GM18909 (cell line): ENCODE measurements around the gene WRAP53.
"Not testable (repeated sequence)": the region's sequence is repeated elsewhere in the genome, so short reads cannot be mapped to it uniquely, and the experiment has no call there.

Experiments used
- ATAC-seq: cut with Tn5 transposase; IDR thresholded peaks from one replicate; pipeline ENCODE4 v1.9.1; 2021; ENCODE audit warnings: mild to moderate bottlenecking; ENCODE audit not compliant: unreplicated experiment, poor library complexity

Gene WRAP53

DNA sequence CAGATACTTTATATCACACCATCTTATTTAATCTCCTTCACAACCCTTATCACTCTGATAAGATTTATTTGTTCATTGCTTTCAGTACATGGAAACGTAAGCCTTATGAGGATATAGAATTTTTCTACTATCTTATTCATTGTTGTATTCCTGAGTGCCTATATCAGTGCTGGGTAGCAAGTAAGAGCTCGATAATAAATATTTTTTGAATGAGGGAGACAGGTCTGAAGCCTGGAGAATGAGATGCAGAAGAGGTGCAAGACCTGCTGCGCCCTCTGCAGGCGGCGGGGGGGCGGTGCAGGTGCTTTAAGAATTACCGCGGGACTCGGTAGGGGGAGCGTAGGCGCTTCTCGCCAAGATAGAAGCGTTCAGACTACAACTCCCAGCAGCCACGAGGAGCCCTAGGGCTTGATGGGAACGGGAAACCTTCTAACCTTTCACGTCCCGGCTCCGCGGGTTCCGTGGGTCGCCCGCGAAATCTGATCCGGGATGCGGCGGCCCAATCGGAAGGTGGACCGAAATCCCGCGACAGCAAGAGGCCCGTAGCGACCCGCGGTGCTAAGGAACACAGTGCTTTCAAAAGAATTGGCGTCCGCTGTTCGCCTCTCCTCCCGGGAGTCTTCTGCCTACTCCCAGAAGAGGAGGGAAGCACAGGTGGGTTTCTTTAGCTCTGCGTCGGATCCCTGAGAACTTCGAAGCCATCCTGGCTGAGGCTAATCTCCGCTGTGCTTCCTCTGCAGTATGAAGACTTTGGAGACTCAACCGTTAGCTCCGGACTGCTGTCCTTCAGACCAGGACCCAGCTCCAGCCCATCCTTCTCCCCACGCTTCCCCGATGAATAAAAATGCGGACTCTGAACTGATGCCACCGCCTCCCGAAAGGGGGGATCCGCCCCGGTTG, at the start of gene WRAP53:
Gene WRAP53, plus strand, starts transcription at position 570 of the 900 bp plus-strand sequence. Its CDS starts 172 bp downstream, at position 742.
- ATAC-seq, result peak; percentile 74

DNA sequence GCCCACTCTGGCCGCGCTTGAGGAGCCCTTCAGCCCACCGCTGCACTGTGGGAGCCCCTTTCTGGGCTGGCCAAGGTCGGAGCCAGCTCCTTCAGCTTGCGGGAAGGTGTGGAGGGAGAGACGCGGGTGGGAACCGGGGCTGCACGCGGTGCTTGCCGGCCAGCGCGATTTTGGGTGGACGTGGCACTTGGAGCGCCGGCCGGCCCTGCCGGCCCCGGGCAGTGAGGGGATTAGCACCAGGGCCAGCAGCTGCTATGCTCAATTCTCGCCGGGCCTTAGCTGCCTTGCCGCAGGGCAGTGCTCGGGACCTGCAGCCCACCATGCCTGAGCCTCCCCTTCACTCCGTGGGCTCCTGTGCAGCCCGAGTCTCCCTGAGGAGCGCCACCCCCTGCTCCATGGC, 47.5 kb upstream of the WRAP53 start:
- no peak for ATAC-seq

DNA sequence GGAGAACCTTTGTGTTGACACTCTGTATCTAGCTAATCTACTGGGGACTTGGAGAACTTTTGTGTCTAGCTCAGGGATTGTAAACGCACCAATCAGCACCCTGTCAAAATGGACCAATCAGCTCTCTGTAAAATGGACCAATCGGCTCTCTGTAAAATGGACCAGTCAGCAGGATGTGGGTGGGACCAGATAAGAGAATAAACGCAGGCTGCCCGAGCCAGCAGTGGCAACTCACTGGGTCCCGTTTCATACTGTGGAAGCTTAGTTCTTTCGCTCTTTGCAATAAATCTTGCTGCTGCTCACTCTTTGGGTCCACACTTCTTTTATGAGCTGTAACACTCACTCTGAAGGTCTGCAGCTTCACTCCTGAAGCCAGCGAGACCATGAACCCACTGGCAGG, 46.6 kb upstream of the WRAP53 start:
- ATAC-seq, result not testable (repeated sequence)

- no peak for ATAC-seq
Measured at GRCh38 chr17:7644775-7645174, 43.5 kb upstream of the WRAP53 start.

GRCh38 chr17:7646457-7646856, 41.8 kb upstream of the WRAP53 start:
- ATAC-seq, result no peak

- no peak for ATAC-seq
Measured at GRCh38 chr17:7647018-7647417, 41.3 kb upstream of the WRAP53 start.

- no peak for ATAC-seq
Measured at GRCh38 chr17:7650509-7651096, 37.7 kb upstream of the WRAP53 start, which contains the start of gene ATP1B2. Gene ATP1B2, plus strand, starts transcription at chr17:7650926. Its CDS starts 593 bp downstream, at chr17:7651519.

- ATAC-seq, result no peak
Measured at GRCh38 chr17:7651097-7651664, 37.1 kb upstream of the WRAP53 start.

DNA sequence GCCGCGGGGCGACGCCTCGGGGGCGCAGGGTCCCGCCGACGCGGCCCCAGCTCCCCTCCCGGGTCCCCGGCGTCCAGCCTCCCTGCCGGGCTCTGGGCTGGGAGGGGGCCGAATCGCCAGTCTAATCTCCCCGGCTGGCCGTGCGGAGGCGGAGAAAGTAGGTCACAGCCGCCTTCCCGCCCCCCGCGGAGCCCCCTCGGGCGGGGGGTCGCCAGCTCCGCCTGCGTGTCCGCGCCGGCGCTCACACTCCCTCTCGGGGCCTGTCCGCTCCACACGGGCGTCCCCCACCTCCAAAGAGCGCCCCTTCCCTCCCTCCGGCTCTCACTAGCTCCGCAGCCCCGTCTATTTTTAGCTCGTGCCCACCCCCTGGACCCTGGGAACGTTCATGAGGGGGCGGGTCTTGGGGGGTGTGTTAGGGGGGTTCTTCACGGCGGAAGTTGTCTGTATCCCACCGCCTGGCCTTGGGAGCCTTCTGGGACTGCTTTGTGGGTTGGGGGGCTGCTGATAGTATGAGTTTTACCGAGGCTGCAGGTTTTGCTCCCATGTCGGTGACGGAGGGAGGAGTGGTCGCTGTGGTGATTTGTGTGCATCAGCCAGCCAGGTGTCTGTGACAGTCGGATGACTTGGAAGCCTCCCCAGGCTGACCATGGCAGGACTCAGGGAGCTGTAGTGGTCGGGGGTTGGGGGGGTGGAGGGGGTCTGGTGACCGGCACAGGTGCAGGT, 36.5 kb upstream of the WRAP53 start:
- ATAC-seq, result no peak

DNA sequence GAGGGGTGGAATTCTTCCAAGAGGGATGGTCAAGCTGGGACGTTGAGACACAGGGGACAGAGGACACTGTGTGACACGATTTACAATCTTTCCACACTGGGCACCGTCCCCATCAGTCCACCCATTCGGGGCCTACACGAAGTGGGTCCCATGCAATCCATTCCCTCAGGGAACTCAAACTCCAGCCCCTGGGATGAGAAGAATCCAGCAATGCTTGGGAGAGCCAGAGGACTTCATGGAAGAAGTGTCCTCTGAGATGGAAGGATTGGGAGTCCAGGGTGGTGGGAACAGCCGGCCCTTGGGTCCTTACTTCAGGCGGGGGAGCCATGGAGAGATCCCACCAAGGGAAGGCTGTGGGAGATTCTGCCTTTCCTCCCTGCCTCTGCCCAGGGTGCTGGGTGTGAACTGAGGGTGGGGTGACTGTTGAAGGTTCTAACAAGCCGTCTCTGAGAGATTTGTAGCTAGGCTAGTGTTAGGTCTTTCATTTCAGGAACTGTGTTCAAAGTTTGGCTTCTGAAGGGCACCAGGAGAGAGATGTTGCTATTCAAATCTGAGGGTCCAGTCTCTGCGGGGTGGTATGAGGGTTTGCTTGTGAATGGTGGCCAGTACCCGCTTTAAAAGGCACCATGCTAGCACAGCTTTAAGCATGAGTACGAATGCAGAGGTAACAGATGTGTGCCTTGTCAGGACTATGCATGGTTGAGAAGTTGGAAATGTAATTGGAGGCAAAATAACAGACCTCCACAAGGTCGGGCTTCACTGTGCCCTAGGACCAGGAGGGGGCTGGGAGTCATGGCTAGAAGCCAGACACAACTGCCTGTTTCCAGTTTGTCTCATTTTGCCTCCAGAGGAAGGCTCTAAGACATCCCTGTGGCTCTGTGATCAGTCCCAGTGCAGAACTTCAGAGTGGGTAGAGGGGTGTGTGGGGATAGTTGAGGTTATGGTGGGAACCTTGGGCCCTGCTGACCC, 35.6 kb upstream of the WRAP53 start:
- no peak for ATAC-seq

GRCh38 chr17:7654832-7655540, 33.3 kb upstream of the WRAP53 start:
- ATAC-seq, result no peak

- ATAC-seq, result no peak
Measured at GRCh38 chr17:7655541-7655840, 32.8 kb upstream of the WRAP53 start.

DNA sequence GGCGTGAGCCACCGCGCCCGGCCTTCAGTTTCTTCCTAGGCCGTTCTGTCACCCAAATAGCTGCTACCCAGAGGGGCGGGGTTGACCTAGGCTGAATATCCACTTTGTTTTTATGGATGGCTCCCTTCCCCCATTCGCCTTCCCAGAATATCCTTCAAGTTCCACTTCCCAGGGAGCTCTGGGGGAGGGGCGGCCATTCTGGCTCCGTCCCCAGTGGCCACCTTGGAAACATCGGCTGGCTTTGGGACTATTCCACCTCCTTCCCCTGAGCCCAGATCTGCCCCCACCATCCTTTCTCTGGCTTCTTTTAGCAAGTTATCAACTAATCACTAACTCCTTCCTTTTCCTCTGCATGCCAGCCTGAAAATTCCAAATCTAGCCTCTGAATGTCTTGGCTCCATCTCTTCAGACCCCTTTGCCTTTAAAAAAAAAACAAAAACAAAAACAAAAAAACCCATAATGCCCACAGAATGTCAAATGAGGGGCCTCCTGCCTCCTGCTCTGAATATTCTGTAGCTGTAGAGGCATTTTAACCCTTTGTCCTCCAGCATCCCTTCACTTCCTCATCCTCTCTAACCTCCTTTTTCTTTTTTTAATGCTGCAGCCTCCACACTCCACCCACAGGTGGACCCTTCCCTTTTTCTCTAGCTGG, 31.2 kb upstream of the WRAP53 start:
- ATAC-seq, result no peak

- ATAC-seq, result no peak
Measured at GRCh38 chr17:7667656-7668406, 20.4 kb upstream of the WRAP53 start.

DNA sequence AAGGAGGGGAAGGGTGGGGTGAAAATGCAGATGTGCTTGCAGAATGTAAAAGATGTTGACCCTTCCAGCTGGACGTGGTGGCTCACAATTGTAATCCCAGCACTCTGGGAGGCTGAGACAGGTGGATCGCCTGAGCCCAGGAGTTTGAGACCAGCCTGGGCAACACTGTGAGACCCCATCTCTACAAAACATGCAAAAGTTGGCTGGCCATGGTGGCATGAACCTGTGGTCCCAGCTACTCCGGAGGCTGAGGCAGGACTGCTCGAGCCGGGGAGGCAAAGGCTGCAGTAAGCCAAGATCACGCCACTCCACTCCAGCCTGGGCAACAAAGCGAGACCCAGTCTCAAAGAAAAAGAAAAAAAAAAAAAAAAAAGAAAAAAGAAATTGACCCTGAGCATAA, 19.8 kb upstream of the WRAP53 start:
- no peak for ATAC-seq

DNA sequence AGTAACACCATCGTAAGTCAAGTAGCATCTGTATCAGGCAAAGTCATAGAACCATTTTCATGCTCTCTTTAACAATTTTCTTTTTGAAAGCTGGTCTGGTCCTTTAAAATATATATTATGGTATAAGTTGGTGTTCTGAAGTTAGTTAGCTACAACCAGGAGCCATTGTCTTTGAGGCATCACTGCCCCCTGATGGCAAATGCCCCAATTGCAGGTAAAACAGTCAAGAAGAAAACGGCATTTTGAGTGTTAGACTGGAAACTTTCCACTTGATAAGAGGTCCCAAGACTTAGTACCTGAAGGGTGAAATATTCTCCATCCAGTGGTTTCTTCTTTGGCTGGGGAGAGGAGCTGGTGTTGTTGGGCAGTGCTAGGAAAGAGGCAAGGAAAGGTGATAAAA, 15.0 kb upstream of the WRAP53 start:
- ATAC-seq, result no peak

DNA sequence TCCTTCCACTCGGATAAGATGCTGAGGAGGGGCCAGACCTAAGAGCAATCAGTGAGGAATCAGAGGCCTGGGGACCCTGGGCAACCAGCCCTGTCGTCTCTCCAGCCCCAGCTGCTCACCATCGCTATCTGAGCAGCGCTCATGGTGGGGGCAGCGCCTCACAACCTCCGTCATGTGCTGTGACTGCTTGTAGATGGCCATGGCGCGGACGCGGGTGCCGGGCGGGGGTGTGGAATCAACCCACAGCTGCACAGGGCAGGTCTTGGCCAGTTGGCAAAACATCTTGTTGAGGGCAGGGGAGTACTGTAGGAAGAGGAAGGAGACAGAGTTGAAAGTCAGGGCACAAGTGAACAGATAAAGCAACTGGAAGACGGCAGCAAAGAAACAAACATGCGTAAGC, 13.3 kb upstream of the WRAP53 start:
- ATAC-seq, result no peak

- no peak for ATAC-seq
Measured at GRCh38 chr17:7676533-7676932, 11.7 kb upstream of the WRAP53 start.
